Liver (tissue), 3 donors: ENCODE data around the gene OTOGL.

Source experiments
- EGR1 ChIP-seq, 2 donors: IDR thresholded peaks; 2 replicates each; pipeline ENCODE4 v1.6.1; 2016 to 2018; ENCODE audit warnings: antibody characterized with exemption in 2 of 2, low read depth in 2 of 2
- FOXA1 ChIP-seq: IDR thresholded peaks from 2 replicates; pipeline ENCODE4 v1.6.1; 2016; ENCODE audit warnings: antibody characterized with exemption
- GABPA ChIP-seq, 2 donors: IDR thresholded peaks in 1 of 2; conservative IDR thresholded peaks in 1 of 2; 2 replicates each; pipeline ENCODE4 v1.6.1; 2016; ENCODE audit warnings: antibody characterized with exemption in 2 of 2, mild to moderate bottlenecking in 1 of 2, moderate library complexity in 1 of 2
- JUND ChIP-seq, 2 donors: IDR thresholded peaks; 2 replicates each; pipeline ENCODE4 v1.6.1; 2016; ENCODE audit warnings: antibody characterized with exemption in 2 of 2
- RAD21 ChIP-seq, 2 donors: IDR thresholded peaks; 2 replicates each; pipeline ENCODE4 v1.6.1; 2016; ENCODE audit warnings: antibody characterized with exemption in 2 of 2, mild to moderate bottlenecking in 2 of 2
- RXRA ChIP-seq, 2 donors: IDR thresholded peaks; 2 replicates each; pipeline ENCODE4 v1.6.1; 2017 to 2018; ENCODE audit warnings: antibody characterized with exemption in 2 of 2, mild to moderate bottlenecking in 1 of 2
- SP1 ChIP-seq: IDR thresholded peaks from 2 replicates; pipeline ENCODE4 v1.6.1; 2018; ENCODE audit warnings: antibody characterized with exemption, mild to moderate bottlenecking
- TAF1 ChIP-seq: conservative IDR thresholded peaks from 2 replicates; pipeline ENCODE4 v1.6.1; 2016; ENCODE audit warnings: antibody characterized with exemption, mild to moderate bottlenecking
- YY1 ChIP-seq: IDR thresholded peaks from 2 replicates; pipeline ENCODE4 v1.6.1; 2016; ENCODE audit warnings: antibody characterized with exemption, mild to moderate bottlenecking
- TF ChIP-seq, protein P1 (sequence below): fragments of 150-350 bp; IDR thresholded peaks from 2 replicates; pipeline ENCODE4 v1.5.1; 2017; ENCODE audit warnings: improper control_type of control experiment, low read depth, low read length; ENCODE audit not compliant: missing input control
- TF ChIP-seq, protein P2 (sequence below): IDR thresholded peaks from 2 replicates; pipeline ENCODE4 v1.6.1; 2016; ENCODE audit warnings: antibody characterized with exemption
- TF ChIP-seq, protein P3 (sequence below): IDR thresholded peaks from 2 replicates; pipeline ENCODE4 v1.6.1; 2016; ENCODE audit warnings: antibody characterized with exemption, mild to moderate bottlenecking
- TF ChIP-seq, protein P4 (sequence below): IDR thresholded peaks from 2 replicates; pipeline ENCODE4 v1.6.1; 2016; ENCODE audit warnings: antibody characterized with exemption
- TF ChIP-seq, protein P5 (sequence below): IDR thresholded peaks from 2 replicates; pipeline ENCODE4 v1.6.1; 2016; ENCODE audit warnings: antibody characterized with exemption
- donor health status: healthy.
- donor health status: healthy.

DNA sequence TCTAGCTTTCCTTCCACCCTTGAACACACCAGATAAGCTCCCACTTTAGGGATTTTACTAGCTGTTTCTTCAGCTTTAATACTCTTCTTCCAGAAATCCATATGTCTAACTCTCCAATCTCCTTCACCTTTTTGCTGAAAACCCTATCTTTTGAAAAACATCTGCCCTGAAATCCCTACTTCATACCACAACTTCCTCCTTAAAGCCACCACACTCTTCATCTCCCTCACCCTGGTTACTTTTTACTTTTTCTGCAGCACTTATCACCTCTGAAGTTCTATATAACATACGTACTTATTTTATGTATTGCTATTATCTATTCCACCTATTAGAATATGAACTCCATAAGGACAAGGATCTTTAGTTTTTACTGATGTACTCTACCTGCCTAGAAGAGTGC lies 316.1 kb downstream of the OTOGL start:
- TF ChIP-seq, protein P1, sequence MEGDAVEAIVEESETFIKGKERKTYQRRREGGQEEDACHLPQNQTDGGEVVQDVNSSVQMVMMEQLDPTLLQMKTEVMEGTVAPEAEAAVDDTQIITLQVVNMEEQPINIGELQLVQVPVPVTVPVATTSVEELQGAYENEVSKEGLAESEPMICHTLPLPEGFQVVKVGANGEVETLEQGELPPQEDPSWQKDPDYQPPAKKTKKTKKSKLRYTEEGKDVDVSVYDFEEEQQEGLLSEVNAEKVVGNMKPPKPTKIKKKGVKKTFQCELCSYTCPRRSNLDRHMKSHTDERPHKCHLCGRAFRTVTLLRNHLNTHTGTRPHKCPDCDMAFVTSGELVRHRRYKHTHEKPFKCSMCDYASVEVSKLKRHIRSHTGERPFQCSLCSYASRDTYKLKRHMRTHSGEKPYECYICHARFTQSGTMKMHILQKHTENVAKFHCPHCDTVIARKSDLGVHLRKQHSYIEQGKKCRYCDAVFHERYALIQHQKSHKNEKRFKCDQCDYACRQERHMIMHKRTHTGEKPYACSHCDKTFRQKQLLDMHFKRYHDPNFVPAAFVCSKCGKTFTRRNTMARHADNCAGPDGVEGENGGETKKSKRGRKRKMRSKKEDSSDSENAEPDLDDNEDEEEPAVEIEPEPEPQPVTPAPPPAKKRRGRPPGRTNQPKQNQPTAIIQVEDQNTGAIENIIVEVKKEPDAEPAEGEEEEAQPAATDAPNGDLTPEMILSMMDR = no peak
- TF ChIP-seq TAF1 (no peak), RAD21 (IDR thresholded peaks at IDR 0.05) (no peak), JUND (IDR thresholded peaks at IDR 0.05) (no peak), GABPA (IDR thresholded peaks at IDR 0.05 in 1 of 2, conservative IDR thresholded peaks at IDR 0.05 in 1 of 2) (no peak), YY1 (no peak), SP1 (no peak), EGR1 (IDR thresholded peaks at IDR 0.05; ENCODE audit: low read depth in 2 of 2) (no peak), RXRA (IDR thresholded peaks at IDR 0.05) (no peak), FOXA1 (no peak)
- TF ChIP-seq, protein P2, sequence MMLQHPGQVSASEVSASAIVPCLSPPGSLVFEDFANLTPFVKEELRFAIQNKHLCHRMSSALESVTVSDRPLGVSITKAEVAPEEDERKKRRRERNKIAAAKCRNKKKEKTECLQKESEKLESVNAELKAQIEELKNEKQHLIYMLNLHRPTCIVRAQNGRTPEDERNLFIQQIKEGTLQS = no peak
- TF ChIP-seq, protein P3, sequence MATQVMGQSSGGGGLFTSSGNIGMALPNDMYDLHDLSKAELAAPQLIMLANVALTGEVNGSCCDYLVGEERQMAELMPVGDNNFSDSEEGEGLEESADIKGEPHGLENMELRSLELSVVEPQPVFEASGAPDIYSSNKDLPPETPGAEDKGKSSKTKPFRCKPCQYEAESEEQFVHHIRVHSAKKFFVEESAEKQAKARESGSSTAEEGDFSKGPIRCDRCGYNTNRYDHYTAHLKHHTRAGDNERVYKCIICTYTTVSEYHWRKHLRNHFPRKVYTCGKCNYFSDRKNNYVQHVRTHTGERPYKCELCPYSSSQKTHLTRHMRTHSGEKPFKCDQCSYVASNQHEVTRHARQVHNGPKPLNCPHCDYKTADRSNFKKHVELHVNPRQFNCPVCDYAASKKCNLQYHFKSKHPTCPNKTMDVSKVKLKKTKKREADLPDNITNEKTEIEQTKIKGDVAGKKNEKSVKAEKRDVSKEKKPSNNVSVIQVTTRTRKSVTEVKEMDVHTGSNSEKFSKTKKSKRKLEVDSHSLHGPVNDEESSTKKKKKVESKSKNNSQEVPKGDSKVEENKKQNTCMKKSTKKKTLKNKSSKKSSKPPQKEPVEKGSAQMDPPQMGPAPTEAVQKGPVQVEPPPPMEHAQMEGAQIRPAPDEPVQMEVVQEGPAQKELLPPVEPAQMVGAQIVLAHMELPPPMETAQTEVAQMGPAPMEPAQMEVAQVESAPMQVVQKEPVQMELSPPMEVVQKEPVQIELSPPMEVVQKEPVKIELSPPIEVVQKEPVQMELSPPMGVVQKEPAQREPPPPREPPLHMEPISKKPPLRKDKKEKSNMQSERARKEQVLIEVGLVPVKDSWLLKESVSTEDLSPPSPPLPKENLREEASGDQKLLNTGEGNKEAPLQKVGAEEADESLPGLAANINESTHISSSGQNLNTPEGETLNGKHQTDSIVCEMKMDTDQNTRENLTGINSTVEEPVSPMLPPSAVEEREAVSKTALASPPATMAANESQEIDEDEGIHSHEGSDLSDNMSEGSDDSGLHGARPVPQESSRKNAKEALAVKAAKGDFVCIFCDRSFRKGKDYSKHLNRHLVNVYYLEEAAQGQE = no peak
- TF ChIP-seq, protein P4, sequence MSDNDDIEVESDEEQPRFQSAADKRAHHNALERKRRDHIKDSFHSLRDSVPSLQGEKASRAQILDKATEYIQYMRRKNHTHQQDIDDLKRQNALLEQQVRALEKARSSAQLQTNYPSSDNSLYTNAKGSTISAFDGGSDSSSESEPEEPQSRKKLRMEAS = no peak
- TF ChIP-seq, protein P5, sequence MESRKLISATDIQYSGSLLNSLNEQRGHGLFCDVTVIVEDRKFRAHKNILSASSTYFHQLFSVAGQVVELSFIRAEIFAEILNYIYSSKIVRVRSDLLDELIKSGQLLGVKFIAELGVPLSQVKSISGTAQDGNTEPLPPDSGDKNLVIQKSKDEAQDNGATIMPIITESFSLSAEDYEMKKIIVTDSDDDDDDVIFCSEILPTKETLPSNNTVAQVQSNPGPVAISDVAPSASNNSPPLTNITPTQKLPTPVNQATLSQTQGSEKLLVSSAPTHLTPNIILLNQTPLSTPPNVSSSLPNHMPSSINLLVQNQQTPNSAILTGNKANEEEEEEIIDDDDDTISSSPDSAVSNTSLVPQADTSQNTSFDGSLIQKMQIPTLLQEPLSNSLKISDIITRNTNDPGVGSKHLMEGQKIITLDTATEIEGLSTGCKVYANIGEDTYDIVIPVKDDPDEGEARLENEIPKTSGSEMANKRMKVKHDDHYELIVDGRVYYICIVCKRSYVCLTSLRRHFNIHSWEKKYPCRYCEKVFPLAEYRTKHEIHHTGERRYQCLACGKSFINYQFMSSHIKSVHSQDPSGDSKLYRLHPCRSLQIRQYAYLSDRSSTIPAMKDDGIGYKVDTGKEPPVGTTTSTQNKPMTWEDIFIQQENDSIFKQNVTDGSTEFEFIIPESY = no peak
